HepG2 (cell line): ENCODE results near the gene GANC. TPM values are rescaled to one million over a fixed set of nuclear protein-coding genes. Genes with fewer than 3 reads are reported as not detected.
"Not testable (repeated sequence)": the region's sequence is repeated elsewhere in the genome, so short reads cannot be mapped to it uniquely, and the experiment has no call there.

ENCODE experiments used
- ATAC-seq: fragments of 200-7000 bp; cut with Tn5 transposase; 3 replicates; pipeline ENCODE4 v1.9.1; 2020; ENCODE audit warnings: mild to moderate bottlenecking, moderate library complexity
- BruUV-seq: library from RNA; stranded (reverse); fragments of 400-500 nt; replicated peaks from 2 replicates; lab custom pipeline; 2021; lab: Mats Ljungman, UMichigan
- CTCF ChIA-PET: fragments of 300-600 bp; formaldehyde crosslinking; extraction: SDS; loops from one replicate; lab custom pipeline; 2021; ENCODE audit warnings: low total read pairs, inconsistent platforms, low intra/inter-chr PET ratio; lab: Yijun Ruan, JAX
- POLR2A ChIA-PET: fragments of 350-600 bp; sonication (Branson Sonifier 250); formaldehyde crosslinking; loops from one replicate; lab custom pipeline; 2020; ENCODE audit warnings: antibody characterized with exemption, inconsistent platforms; lab: Yijun Ruan, JAX
- DNase-seq: peaks from one replicate; pipeline ENCODE4 v3.0.0-alpha.2; 2015; ENCODE audit warnings: low spot score
- FAIRE-seq: peaks from 3 replicates; lab custom pipeline; 2011; peaks lifted over from hg19 to GRCh38; lab: Jason Lieb, UNC
- H2AFZ ChIP-seq: one replicate; pipeline ENCODE4 v1.6.1; 2011; ENCODE audit warnings: low read length, inconsistent platforms
- H3K27ac ChIP-seq: fragments of 300-600 bp; 3 replicates; pipeline ENCODE4 v1.8.0; 2011; ENCODE audit warnings: mixed run types, mild to moderate bottlenecking, mixed read lengths, low read length, inconsistent platforms; ENCODE audit not compliant: insufficient read depth; ENCODE audit errors: extremely low read length
- H3K27me3 ChIP-seq, 2 experiments: fragments of 200-600 bp in 1 of 2; 2 replicates in 1 of 2; 3 replicates in 1 of 2; pipeline versions ENCODE4 v1.6.0 to v1.8.0; 2011; ENCODE audit warnings: low read length in 2 of 2, mild to moderate bottlenecking in 2 of 2, moderate library complexity in 2 of 2, inconsistent platforms in 1 of 2; ENCODE audit not compliant: insufficient read depth in 2 of 2, control insufficient read depth in 1 of 2
- H3K36me3 ChIP-seq, 2 experiments: fragments of 200-600 bp in 1 of 2; replicated peaks in 1 of 2; 2 replicates in 1 of 2; 3 replicates in 1 of 2; pipeline versions ENCODE4 v1.5.1 to v1.8.0; 2011; ENCODE audit warnings: low read length in 2 of 2, inconsistent platforms in 1 of 2; ENCODE audit not compliant: insufficient read depth in 2 of 2, control insufficient read depth in 1 of 2
- H3K4me1 ChIP-seq: 2 replicates; pipeline ENCODE4 v1.5.1; 2012; ENCODE audit warnings: low read length, inconsistent platforms; ENCODE audit not compliant: insufficient read depth
- H3K4me2 ChIP-seq: 2 replicates; pipeline ENCODE4 v1.6.0; 2011; ENCODE audit warnings: low read depth, low read length, inconsistent platforms
- H3K4me3 ChIP-seq, 3 experiments: fragments of 200-600 bp in 1 of 3; sonication (generic), shearing (Covaris generic) in 1 of 3; replicated peaks in 1 of 3; 2 replicates each; pipeline ENCODE4 v1.5.1; 2011 to 2016; ENCODE audit warnings: low read length in 3 of 3, inconsistent platforms in 2 of 3, low read depth in 2 of 3, mild to moderate bottlenecking in 2 of 3, control low read depth in 1 of 3, mixed read lengths in 1 of 3; ENCODE audit not compliant: insufficient read depth in 1 of 3
- H3K79me2 ChIP-seq: one replicate; pipeline ENCODE4 v1.6.1; 2011; ENCODE audit warnings: low read length, inconsistent platforms; ENCODE audit not compliant: insufficient read depth
- H3K9ac ChIP-seq: 2 replicates; pipeline ENCODE4 v1.6.0; 2011; ENCODE audit warnings: mild to moderate bottlenecking, low read depth, low read length, inconsistent platforms; ENCODE audit not compliant: insufficient read depth
- H3K9me3 ChIP-seq: 2 replicates; pipeline ENCODE4 v1.5.1; 2012; ENCODE audit warnings: mild to moderate bottlenecking, low read length
- H4K20me1 ChIP-seq: 2 replicates; pipeline ENCODE4 v1.6.0; 2011; ENCODE audit warnings: inconsistent platforms, mild to moderate bottlenecking, low read length, moderate library complexity; ENCODE audit not compliant: insufficient read depth
- HOXA5 ChIP-seq: sonication (generic); formaldehyde crosslinking; IDR thresholded peaks from 2 replicates; pipeline ENCODE4 v1.4.0; 2020; ENCODE audit warnings: missing genetic modification reagents
- ZNF34 ChIP-seq: sonication (generic); formaldehyde crosslinking; IDR thresholded peaks from 2 replicates; pipeline ENCODE4 v1.4.0; 2020; ENCODE audit warnings: mild to moderate bottlenecking, missing genetic modification reagents, borderline replicate concordance
- ZNF44 ChIP-seq: sonication (generic); formaldehyde crosslinking; IDR thresholded peaks from 2 replicates; pipeline ENCODE4 v1.5.1; 2020; ENCODE audit warnings: mild to moderate bottlenecking, missing genetic modification reagents
- WGBS: methylation state at CpG from one replicate; pipeline ENCODE4 v1.1.6; 2017; ENCODE audit warnings: low lambda C conversion rate; 5-methylcytosine and 5-hydroxymethylcytosine counted together
- in situ Hi-C: cut with HindIII; loops from 2 replicates; pipeline ENCODE4 v1.10.0; 2017; ENCODE audit warnings: low pct_unique_long_range_greater_than_20kb; ENCODE audit not compliant: extremely low pct_ligation_motif_present
- intact Hi-C: fragments of 100-400 bp; cut with micrococcal nuclease; formaldehyde crosslinking; loops from one replicate; pipeline ENCODE4 v1.10.0; 2022; ENCODE audit not compliant: unreplicated experiment
- polyA plus RNA-seq, 8 experiments: library from polyadenylated mRNA; depleted of rRNA in 3 of 8; stranded (reverse) in 7 of 8; unstranded in 1 of 8; fragments of >200 nt; fragmentation: Illumina TruSeq in 4 of 8; extraction: Trizol in 4 of 8; gene quantifications; 2 replicates each; pipeline versions ENCODE4 v1.2.1 to v1.2.3, GENCODE V29; 2011 to 2016; ENCODE audit warnings: low read depth in 4 of 8, missing spikeins in 1 of 8, mixed read lengths in 1 of 8; ENCODE audit not compliant: insufficient read depth in 1 of 8
- total RNA-seq, 5 experiments: library from RNA; depleted of rRNA; stranded (reverse); fragments of >200 nt; fragmentation: Illumina TruSeq; extraction: Trizol; gene quantifications; 2 replicates each; pipeline ENCODE4 v1.2.3, GENCODE V29; 2016; ENCODE audit warnings: low read depth in 1 of 5
- TF ChIP-seq, protein P1 (sequence below): sonication (generic); formaldehyde crosslinking; IDR thresholded peaks from 2 replicates; pipeline ENCODE4 v1.4.0; 2020; ENCODE audit warnings: missing genetic modification reagents
- TF ChIP-seq, protein P2 (sequence below): IDR thresholded peaks from 2 replicates; pipeline ENCODE4 v1.6.1; 2018; ENCODE audit warnings: missing genetic modification reagents, mild to moderate bottlenecking, missing compliant biosample characterization
- TF ChIP-seq, protein P3 (sequence below): sonication (generic); formaldehyde crosslinking; IDR thresholded peaks from 2 replicates; pipeline ENCODE4 v1.8.1; 2022; ENCODE audit warnings: low read depth, mild to moderate bottlenecking, missing genetic modification reagents
- TF ChIP-seq, protein P4 (sequence below), 2 experiments: IDR thresholded peaks; 2 replicates each; pipeline ENCODE4 v1.6.1; 2011 to 2012; ENCODE audit warnings: low read length in 2 of 2, borderline replicate concordance in 1 of 2, low read depth in 1 of 2, mild to moderate bottlenecking in 1 of 2, moderate library complexity in 1 of 2

GANC gene
- total and polyA plus RNA-seq, 2 of the 13 experiments (the other 11 are each of a cell fraction or from before 2014, with no cell fraction given), result 17.0 to 21.0 TPM

DNA sequence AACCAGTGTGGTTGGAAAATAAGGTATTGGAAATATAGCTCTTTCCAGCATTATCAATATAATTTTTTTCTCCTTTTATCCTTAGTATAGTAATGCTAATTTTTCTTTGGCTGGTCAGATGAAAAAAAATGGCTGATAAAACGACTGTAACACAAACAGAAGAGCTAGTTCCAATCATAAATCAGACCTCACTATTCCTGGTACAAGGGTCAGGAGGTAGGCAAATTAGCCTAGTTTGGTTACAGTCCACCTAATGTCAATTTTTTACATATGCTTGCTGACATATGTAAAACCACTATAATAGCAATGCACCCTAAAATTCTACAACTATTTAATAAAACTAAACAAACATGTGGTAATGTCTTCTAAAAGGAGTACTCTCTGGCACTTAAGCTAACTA, 45.0 kb upstream of the GANC start (continued):
- TF ChIP-seq, protein P1, sequence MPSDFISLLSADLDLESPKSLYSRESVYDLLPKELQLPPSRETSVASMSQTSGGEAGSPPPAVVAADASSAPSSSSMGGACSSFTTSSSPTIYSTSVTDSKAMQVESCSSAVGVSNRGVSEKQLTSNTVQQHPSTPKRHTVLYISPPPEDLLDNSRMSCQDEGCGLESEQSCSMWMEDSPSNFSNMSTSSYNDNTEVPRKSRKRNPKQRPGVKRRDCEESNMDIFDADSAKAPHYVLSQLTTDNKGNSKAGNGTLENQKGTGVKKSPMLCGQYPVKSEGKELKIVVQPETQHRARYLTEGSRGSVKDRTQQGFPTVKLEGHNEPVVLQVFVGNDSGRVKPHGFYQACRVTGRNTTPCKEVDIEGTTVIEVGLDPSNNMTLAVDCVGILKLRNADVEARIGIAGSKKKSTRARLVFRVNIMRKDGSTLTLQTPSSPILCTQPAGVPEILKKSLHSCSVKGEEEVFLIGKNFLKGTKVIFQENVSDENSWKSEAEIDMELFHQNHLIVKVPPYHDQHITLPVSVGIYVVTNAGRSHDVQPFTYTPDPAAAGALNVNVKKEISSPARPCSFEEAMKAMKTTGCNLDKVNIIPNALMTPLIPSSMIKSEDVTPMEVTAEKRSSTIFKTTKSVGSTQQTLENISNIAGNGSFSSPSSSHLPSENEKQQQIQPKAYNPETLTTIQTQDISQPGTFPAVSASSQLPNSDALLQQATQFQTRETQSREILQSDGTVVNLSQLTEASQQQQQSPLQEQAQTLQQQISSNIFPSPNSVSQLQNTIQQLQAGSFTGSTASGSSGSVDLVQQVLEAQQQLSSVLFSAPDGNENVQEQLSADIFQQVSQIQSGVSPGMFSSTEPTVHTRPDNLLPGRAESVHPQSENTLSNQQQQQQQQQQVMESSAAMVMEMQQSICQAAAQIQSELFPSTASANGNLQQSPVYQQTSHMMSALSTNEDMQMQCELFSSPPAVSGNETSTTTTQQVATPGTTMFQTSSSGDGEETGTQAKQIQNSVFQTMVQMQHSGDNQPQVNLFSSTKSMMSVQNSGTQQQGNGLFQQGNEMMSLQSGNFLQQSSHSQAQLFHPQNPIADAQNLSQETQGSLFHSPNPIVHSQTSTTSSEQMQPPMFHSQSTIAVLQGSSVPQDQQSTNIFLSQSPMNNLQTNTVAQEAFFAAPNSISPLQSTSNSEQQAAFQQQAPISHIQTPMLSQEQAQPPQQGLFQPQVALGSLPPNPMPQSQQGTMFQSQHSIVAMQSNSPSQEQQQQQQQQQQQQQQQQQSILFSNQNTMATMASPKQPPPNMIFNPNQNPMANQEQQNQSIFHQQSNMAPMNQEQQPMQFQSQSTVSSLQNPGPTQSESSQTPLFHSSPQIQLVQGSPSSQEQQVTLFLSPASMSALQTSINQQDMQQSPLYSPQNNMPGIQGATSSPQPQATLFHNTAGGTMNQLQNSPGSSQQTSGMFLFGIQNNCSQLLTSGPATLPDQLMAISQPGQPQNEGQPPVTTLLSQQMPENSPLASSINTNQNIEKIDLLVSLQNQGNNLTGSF (CRISPR knock-in tag), result no peak
- TF ChIP-seq, protein P2, sequence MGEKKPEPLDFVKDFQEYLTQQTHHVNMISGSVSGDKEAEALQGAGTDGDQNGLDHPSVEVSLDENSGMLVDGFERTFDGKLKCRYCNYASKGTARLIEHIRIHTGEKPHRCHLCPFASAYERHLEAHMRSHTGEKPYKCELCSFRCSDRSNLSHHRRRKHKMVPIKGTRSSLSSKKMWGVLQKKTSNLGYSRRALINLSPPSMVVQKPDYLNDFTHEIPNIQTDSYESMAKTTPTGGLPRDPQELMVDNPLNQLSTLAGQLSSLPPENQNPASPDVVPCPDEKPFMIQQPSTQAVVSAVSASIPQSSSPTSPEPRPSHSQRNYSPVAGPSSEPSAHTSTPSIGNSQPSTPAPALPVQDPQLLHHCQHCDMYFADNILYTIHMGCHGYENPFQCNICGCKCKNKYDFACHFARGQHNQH, result no peak
- TF ChIP-seq, protein P3, sequence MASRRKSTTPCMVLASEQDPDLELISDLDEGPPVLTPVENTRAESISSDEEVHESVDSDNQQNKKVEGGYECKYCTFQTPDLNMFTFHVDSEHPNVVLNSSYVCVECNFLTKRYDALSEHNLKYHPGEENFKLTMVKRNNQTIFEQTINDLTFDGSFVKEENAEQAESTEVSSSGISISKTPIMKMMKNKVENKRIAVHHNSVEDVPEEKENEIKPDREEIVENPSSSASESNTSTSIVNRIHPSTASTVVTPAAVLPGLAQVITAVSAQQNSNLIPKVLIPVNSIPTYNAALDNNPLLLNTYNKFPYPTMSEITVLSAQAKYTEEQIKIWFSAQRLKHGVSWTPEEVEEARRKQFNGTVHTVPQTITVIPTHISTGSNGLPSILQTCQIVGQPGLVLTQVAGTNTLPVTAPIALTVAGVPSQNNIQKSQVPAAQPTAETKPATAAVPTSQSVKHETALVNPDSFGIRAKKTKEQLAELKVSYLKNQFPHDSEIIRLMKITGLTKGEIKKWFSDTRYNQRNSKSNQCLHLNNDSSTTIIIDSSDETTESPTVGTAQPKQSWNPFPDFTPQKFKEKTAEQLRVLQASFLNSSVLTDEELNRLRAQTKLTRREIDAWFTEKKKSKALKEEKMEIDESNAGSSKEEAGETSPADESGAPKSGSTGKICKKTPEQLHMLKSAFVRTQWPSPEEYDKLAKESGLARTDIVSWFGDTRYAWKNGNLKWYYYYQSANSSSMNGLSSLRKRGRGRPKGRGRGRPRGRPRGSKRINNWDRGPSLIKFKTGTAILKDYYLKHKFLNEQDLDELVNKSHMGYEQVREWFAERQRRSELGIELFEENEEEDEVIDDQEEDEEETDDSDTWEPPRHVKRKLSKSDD (CRISPR knock-in tag), result no peak
- no peak for TF ChIP-seq ZNF34 (CRISPR knock-in tag)
- no peak for TF ChIP-seq HOXA5
- TF ChIP-seq, protein P4, sequence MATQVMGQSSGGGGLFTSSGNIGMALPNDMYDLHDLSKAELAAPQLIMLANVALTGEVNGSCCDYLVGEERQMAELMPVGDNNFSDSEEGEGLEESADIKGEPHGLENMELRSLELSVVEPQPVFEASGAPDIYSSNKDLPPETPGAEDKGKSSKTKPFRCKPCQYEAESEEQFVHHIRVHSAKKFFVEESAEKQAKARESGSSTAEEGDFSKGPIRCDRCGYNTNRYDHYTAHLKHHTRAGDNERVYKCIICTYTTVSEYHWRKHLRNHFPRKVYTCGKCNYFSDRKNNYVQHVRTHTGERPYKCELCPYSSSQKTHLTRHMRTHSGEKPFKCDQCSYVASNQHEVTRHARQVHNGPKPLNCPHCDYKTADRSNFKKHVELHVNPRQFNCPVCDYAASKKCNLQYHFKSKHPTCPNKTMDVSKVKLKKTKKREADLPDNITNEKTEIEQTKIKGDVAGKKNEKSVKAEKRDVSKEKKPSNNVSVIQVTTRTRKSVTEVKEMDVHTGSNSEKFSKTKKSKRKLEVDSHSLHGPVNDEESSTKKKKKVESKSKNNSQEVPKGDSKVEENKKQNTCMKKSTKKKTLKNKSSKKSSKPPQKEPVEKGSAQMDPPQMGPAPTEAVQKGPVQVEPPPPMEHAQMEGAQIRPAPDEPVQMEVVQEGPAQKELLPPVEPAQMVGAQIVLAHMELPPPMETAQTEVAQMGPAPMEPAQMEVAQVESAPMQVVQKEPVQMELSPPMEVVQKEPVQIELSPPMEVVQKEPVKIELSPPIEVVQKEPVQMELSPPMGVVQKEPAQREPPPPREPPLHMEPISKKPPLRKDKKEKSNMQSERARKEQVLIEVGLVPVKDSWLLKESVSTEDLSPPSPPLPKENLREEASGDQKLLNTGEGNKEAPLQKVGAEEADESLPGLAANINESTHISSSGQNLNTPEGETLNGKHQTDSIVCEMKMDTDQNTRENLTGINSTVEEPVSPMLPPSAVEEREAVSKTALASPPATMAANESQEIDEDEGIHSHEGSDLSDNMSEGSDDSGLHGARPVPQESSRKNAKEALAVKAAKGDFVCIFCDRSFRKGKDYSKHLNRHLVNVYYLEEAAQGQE (IDR thresholded peaks at IDR 0.05; ENCODE audit: borderline replicate concordance in 1 of 2, low read depth in 1 of 2, low read length in 2 of 2), result no peak
- TF ChIP-seq ZNF44 (CRISPR knock-in tag), result no peak

DNA sequence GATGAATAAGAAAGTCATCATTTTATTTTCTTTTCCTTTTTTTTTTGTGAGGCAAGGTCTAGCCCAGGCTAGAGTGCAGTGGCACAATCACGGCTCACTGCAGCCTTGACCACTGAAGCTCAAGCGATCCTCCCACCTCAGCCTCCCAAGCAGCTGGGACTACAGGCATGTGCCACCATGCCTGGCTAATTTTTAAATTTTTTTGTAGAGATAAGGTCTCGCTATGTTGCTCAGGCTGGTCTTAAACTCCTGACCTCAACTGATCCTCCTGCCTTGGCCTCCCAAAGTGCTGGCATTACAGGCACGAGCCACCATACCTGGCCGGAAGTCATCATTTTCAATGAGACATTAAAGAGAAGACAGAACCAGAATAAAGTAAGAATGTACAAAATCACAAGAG, 44.0 kb upstream of the GANC start:
- peaks cover 13 to 59% of the 10 kb centered on the region in 2 experiments for H3K36me3 ChIP-seq
- H4K20me1 ChIP-seq, result not testable (repeated sequence)

More for the DNA sequence above, 44.0 kb upstream of the GANC start:
- H3K79me2 ChIP-seq, H3K9me3 ChIP-seq, H3K27ac ChIP-seq, H3K27me3 ChIP-seq, BruUV-seq, H3K9ac ChIP-seq, CTCF ChIA-PET, DNase-seq, H2AFZ ChIP-seq, in situ Hi-C loops, H3K4me2 ChIP-seq, FAIRE-seq, H3K4me3 ChIP-seq, ATAC-seq: not testable (repeated sequence)
- 95% methylated on average over 5 of the region's 5 CpGs for WGBS
- H3K4me1 ChIP-seq, result peaks cover 28% of the 10 kb centered on the region
- POLR2A ChIA-PET, result interaction anchor here (1.3 kb wide), 1 partner anchor 44 kb away, joined by 5 read pairs; the partner anchor contains the start of genes GANC and TMEM87A
- intact Hi-C loops, result loop anchor here (10.0 kb wide), 1 partner anchor 246 kb away; no protein-coding TSS in a partner anchor
